ENCODE results near the gene VEGFA.

VEGFA gene

GRCh38 chr6:43759136-43759906, 10.7 kb upstream of the VEGFA start:
- no peak overlapping the region for H3K27ac ChIP-seq (ENCODE audit: low read depth, low read length)
- no peaks in the 10 kb centered on the region for H3K36me3 ChIP-seq (ENCODE audit: control insufficient read depth in 5 of 5, insufficient read depth in 5 of 5, low read length in 5 of 5)
- H3K9me3 ChIP-seq (ENCODE audit: control insufficient read depth in 5 of 5, low read length in 5 of 5): no peaks in the 10 kb centered on the region
- H3K4me3 ChIP-seq (ENCODE audit: low read depth in 1 of 5, low read length in 5 of 5): no peak overlapping the region
- H3K4me1 ChIP-seq (ENCODE audit: control insufficient read depth in 5 of 5, insufficient read depth in 5 of 5, low read length in 5 of 5): peaks cover 2 to 8% (median 5%) of the 10 kb centered on the region in 5 donors
- no peak overlapping the region for H3K9ac ChIP-seq (ENCODE audit: low read length in 5 of 5)
- H3K27me3 ChIP-seq (ENCODE audit: control insufficient read depth in 5 of 5, insufficient read depth in 4 of 5, low read length in 5 of 5): no peaks in the 10 kb centered on the region

- Histone ChIP-seq H3K4me1 (ENCODE audit: control insufficient read depth in 5 of 5, insufficient read depth in 5 of 5, low read length in 5 of 5) (peaks cover 2 to 8% (median 5%) of the 10 kb centered on the region in 5 donors), H3K9me3 (ENCODE audit: control insufficient read depth in 5 of 5, low read length in 5 of 5) (no peaks in the 10 kb centered on the region), H3K27ac (ENCODE audit: low read depth, low read length) (no peak overlapping the region), H3K36me3 (ENCODE audit: control insufficient read depth in 5 of 5, insufficient read depth in 5 of 5, low read length in 5 of 5) (no peaks in the 10 kb centered on the region), H3K9ac (ENCODE audit: low read length in 5 of 5) (no peak overlapping the region), H3K4me3 (ENCODE audit: low read depth in 1 of 5, low read length in 5 of 5) (no peak overlapping the region), H3K27me3 (ENCODE audit: control insufficient read depth in 5 of 5, insufficient read depth in 4 of 5, low read length in 5 of 5) (no peaks in the 10 kb centered on the region)
Measured at GRCh38 chr6:43759907-43760206, 10.2 kb upstream of the VEGFA start.

DNA sequence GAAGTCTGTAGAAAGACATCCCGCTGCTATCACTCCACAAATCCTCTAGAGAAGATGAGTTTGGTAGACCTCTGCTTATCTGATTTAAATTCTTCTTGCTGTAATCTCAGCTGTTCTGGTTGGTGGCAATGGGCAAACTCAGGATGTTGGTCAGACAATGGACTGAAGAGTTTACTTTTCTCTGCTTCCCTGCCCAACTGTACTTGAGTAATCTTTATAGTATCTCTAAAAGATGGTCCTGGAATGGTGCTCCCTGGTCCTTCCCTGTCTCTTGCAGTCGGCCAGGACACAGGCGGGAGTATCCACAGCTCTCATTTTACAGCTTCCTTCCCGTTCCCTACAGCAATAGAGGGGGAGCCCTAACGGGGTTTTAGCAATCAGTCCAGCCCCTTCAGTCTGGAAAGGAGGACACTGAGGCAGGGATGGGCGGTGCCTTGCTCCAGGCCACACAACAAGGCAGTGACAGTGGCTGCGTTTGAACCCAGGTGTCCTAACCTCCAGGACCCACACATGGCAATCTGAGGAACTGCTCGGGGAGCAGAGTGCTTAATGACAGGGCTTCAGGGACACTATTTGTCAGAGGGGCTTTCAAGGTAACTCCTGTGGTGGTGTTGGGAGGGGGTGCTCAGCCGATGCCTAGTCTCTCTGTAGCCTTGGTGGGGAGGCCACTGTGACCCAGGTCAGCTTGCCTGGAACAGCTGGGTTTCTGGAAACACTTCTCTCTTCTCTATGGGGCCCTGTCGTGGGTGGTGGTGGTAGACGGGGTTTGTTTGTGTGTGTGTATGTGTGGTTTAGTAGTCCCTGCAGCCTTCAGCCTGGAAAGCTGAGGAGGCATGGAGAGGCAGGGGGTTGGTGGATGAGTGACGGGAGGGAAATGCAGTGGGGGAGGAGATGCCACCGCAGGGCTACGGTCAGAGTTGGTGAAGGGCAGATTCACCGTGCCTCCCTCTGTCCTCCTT, 9.5 kb upstream of the VEGFA start:
- H3K27me3 ChIP-seq (ENCODE audit: control insufficient read depth in 5 of 5, insufficient read depth in 4 of 5, low read length in 5 of 5): no peaks in the 10 kb centered on the region
- H3K4me3 ChIP-seq (ENCODE audit: low read depth in 1 of 5, low read length in 5 of 5): no peak overlapping the region
- peaks cover 2 to 8% (median 5%) of the 10 kb centered on the region in 5 donors for H3K4me1 ChIP-seq (ENCODE audit: control insufficient read depth in 5 of 5, insufficient read depth in 5 of 5, low read length in 5 of 5)
- no peak overlapping the region for H3K9ac ChIP-seq (ENCODE audit: low read length in 5 of 5)
- no peak overlapping the region for H3K27ac ChIP-seq (ENCODE audit: low read depth, low read length)
- H3K36me3 ChIP-seq (ENCODE audit: control insufficient read depth in 5 of 5, insufficient read depth in 5 of 5, low read length in 5 of 5): no peaks in the 10 kb centered on the region
- H3K9me3 ChIP-seq (ENCODE audit: control insufficient read depth in 5 of 5, low read length in 5 of 5): no peaks in the 10 kb centered on the region

DNA sequence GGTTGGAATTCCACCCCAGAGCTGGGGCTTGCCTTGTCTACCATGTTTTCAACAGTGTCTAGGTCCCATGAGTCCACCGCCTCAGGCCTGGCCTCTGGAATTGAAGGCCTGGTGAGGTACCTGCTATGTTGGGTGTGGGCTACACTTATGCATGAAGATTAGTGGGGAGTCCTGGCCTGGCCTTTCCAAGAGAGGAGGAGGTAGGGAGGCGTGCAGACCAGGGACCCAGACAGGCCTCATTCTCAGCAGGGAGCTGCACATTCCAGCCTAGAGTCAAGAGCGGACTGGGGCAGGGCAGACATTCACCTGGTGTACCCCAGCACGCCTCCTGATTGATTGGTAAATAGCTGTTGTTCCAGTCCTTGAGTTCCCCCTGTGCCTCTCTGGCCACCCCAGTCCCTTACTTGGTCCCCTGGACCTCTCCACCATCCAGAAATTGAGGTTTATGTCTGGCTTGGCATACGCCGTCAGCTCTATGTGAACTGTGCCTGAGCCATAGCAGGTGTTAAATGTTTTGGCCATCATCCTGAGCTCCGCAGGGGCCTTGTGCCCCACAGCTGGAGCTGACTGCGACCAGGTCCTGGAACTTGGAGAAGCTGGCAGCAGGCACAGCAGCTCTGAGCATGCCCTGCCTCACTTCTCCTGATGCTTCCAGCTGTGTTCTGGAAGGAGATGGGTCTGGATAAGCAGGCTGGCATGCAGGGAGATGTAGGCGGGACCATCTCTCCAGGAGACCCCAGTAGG, 8.2 kb upstream of the VEGFA start:
- Histone ChIP-seq H3K9ac (ENCODE audit: low read length in 5 of 5) (no peak overlapping the region), H3K36me3 (ENCODE audit: control insufficient read depth in 5 of 5, insufficient read depth in 5 of 5, low read length in 5 of 5) (no peaks in the 10 kb centered on the region), H3K4me1 (ENCODE audit: control insufficient read depth in 5 of 5, insufficient read depth in 5 of 5, low read length in 5 of 5) (peaks cover 2 to 8% (median 5%) of the 10 kb centered on the region in 5 donors), H3K27ac (ENCODE audit: low read depth, low read length) (no peak overlapping the region), H3K4me3 (ENCODE audit: low read depth in 1 of 5, low read length in 5 of 5) (no peak overlapping the region), H3K27me3 (ENCODE audit: control insufficient read depth in 5 of 5, insufficient read depth in 4 of 5, low read length in 5 of 5) (no peaks in the 10 kb centered on the region), H3K9me3 (ENCODE audit: control insufficient read depth in 5 of 5, low read length in 5 of 5) (no peaks in the 10 kb centered on the region)

DNA sequence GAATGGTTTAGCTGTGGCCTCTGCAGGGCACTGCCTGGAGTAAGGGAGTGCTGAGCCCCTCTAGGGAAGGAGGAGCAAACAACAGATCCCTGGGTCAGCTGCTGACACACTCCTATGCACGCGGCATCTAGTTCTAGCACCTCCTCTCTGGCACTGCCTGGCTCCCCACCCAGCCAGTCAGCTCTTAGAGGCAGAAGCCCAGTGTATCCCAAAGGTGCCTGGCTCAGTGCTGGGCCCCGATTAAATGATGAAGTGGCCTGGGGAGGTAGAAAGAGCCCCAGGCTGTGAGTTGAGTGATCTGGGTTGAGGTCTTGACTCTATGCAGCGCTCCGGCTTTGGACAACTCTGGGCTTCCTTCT, 7.6 kb upstream of the VEGFA start:
- no peak overlapping the region for H3K4me3 ChIP-seq (ENCODE audit: low read depth in 1 of 5, low read length in 5 of 5)
- no peak overlapping the region for H3K9ac ChIP-seq (ENCODE audit: low read length in 5 of 5)
- H3K27ac ChIP-seq (ENCODE audit: low read depth, low read length): no peak overlapping the region
- no peaks in the 10 kb centered on the region for H3K27me3 ChIP-seq (ENCODE audit: control insufficient read depth in 5 of 5, insufficient read depth in 4 of 5, low read length in 5 of 5)
- no peaks in the 10 kb centered on the region for H3K36me3 ChIP-seq (ENCODE audit: control insufficient read depth in 5 of 5, insufficient read depth in 5 of 5, low read length in 5 of 5)
- no peaks in the 10 kb centered on the region for H3K9me3 ChIP-seq (ENCODE audit: control insufficient read depth in 5 of 5, low read length in 5 of 5)
- peaks cover 2 to 8% (median 5%) of the 10 kb centered on the region in 5 donors for H3K4me1 ChIP-seq (ENCODE audit: control insufficient read depth in 5 of 5, insufficient read depth in 5 of 5, low read length in 5 of 5)

GRCh38 chr6:43762966-43763695, 6.9 kb upstream of the VEGFA start:
- Histone ChIP-seq H3K9ac (ENCODE audit: low read length in 5 of 5) (no peak overlapping the region), H3K27me3 (ENCODE audit: control insufficient read depth in 5 of 5, insufficient read depth in 4 of 5, low read length in 5 of 5) (no peaks in the 10 kb centered on the region), H3K9me3 (ENCODE audit: control insufficient read depth in 5 of 5, low read length in 5 of 5) (no peaks in the 10 kb centered on the region), H3K4me3 (ENCODE audit: low read depth in 1 of 5, low read length in 5 of 5) (no peak overlapping the region), H3K27ac (ENCODE audit: low read depth, low read length) (no peak overlapping the region), H3K36me3 (ENCODE audit: control insufficient read depth in 5 of 5, insufficient read depth in 5 of 5, low read length in 5 of 5) (no peaks in the 10 kb centered on the region), H3K4me1 (ENCODE audit: control insufficient read depth in 5 of 5, insufficient read depth in 5 of 5, low read length in 5 of 5) (peaks cover under 1 to 4% (median 3%) of the 10 kb centered on the region in 5 donors)

DNA sequence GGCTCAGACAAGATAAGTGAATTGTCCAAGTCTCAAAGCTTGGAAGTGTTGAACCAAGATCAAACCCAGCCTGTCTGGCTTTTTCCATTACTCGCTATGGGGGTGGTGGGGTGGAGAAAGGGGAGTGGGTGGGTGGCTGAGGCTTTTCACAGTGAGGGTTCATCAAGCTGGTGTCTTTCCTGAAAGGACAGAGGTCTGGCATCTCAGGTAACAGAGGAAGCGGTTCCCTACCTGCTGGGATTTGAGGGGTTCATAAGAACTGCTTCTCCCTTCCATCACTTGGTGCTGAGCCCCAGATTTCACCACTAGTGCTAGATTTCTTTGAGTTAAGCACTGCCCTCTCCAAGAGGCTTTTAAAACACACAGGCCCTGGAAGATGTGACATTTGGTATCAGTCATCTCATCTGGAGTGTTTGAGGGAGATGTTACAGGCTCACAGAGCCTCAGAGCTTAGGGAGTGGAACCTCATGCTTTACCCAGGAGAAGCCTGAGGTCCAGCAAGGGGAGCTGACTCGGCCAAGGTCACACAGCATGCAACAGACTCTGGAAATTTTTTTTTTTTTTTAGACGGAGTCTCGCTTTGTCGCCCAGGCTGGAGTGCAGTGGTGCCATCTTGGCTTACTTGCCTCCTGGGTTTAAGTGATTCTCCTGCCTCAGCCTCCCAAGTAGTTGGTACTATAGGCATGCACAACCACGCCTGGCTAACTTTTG, 6.0 kb upstream of the VEGFA start:
- Histone ChIP-seq H3K9me3 (ENCODE audit: control insufficient read depth in 5 of 5, low read length in 5 of 5) (no peaks in the 10 kb centered on the region), H3K27ac (ENCODE audit: low read depth, low read length) (no peak overlapping the region), H3K9ac (ENCODE audit: low read length in 5 of 5) (no peak overlapping the region), H3K27me3 (ENCODE audit: control insufficient read depth in 5 of 5, insufficient read depth in 4 of 5, low read length in 5 of 5) (no peaks in the 10 kb centered on the region), H3K36me3 (ENCODE audit: control insufficient read depth in 5 of 5, insufficient read depth in 5 of 5, low read length in 5 of 5) (no peaks in the 10 kb centered on the region), H3K4me1 (ENCODE audit: control insufficient read depth in 5 of 5, insufficient read depth in 5 of 5, low read length in 5 of 5) (peaks cover 2 to 8% (median 6%) of the 10 kb centered on the region in 5 donors), H3K4me3 (ENCODE audit: low read depth in 1 of 5, low read length in 5 of 5) (no peak overlapping the region)

- no peaks in the 10 kb centered on the region for H3K27me3 ChIP-seq (ENCODE audit: control insufficient read depth in 5 of 5, insufficient read depth in 4 of 5, low read length in 5 of 5)
- no peaks in the 10 kb centered on the region for H3K36me3 ChIP-seq (ENCODE audit: control insufficient read depth in 5 of 5, insufficient read depth in 5 of 5, low read length in 5 of 5)
- H3K9me3 ChIP-seq (ENCODE audit: control insufficient read depth in 5 of 5, low read length in 5 of 5): no peaks in the 10 kb centered on the region
- no peak overlapping the region for H3K4me3 ChIP-seq (ENCODE audit: low read depth in 1 of 5, low read length in 5 of 5)
- no peak overlapping the region for H3K27ac ChIP-seq (ENCODE audit: low read depth, low read length)
- no peak overlapping the region for H3K9ac ChIP-seq (ENCODE audit: low read length in 5 of 5)
- H3K4me1 ChIP-seq (ENCODE audit: control insufficient read depth in 5 of 5, insufficient read depth in 5 of 5, low read length in 5 of 5): peaks cover 4 to 16% (median 13%) of the 10 kb centered on the region in 5 donors
Measured at GRCh38 chr6:43764772-43765171, 5.2 kb upstream of the VEGFA start.

DNA sequence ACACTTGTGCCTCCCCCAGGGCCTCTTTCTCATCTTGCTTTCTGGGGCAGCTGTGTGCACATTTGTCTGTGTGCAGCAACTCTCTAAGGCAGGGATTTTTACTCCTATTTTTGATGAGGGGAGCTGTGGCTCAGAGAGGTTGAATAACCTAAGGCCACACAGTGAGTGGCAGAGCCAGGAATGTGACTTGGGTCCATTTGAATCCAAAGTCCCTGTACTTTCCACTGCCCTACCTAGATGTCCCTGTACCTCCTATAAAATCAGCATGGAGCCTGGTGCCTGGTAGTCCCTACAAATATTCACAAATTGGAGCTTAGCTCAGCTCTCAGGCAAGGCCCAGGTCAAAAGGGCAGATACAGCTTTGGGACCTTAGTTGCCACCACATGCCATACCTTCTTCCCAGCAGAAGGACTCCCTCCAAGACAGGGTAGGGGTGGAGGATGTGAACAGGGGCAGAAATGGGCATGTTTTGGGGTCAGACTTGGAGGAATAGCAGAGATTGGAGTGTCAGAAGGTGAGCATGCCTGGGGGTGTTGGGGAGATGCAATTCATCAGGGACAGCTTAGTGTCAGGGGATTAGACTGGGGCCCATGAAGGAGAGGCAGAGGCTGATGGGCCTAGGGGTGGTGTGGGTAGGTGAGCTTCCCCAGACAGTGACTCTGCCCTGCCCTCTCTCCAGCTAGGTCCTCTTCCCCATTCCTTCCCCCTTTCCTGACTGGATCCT, 4.1 kb upstream of the VEGFA start:
- Histone ChIP-seq H3K4me3 (ENCODE audit: low read depth in 1 of 5, low read length in 5 of 5) (no peak overlapping the region), H3K9ac (ENCODE audit: low read length in 5 of 5) (no peak overlapping the region), H3K36me3 (ENCODE audit: control insufficient read depth in 5 of 5, insufficient read depth in 5 of 5, low read length in 5 of 5) (no peaks in the 10 kb centered on the region), H3K27ac (ENCODE audit: low read depth, low read length) (no peak overlapping the region), H3K27me3 (ENCODE audit: control insufficient read depth in 5 of 5, insufficient read depth in 4 of 5, low read length in 5 of 5) (no peaks in the 10 kb centered on the region), H3K4me1 (ENCODE audit: control insufficient read depth in 5 of 5, insufficient read depth in 5 of 5, low read length in 5 of 5) (peaks cover 4 to 22% (median 15%) of the 10 kb centered on the region in 5 donors), H3K9me3 (ENCODE audit: control insufficient read depth in 5 of 5, low read length in 5 of 5) (no peaks in the 10 kb centered on the region)

Data from subcutaneous abdominal adipose tissue (tissue), 5 donors.